Calu3 (cell line): Measurements from ENCODE around the gene ALK. TPM values are rescaled to one million over a fixed set of nuclear protein-coding genes. Genes with fewer than 3 reads are reported as not detected.

Source experiments
- BruUV-seq: library from RNA; stranded (reverse); fragments of 400-500 nt; replicated peaks from 2 replicates; lab custom pipeline; 2021; lab: Mats Ljungman, UMichigan
- CTCF ChIA-PET: fragments of 300-600 bp; sonication (Branson Sonifier 250); formaldehyde crosslinking; loops from one replicate; lab custom pipeline; 2022; ENCODE audit warnings: antibody characterized with exemption; lab: Charles Lee
- DNase-seq: peaks from one replicate; pipeline ENCODE4 v3.0.0; 2022
- H3K27ac Mint-ChIP-seq: one replicate; pipeline ENCODE4 v1.8.0; 2022; ENCODE audit warnings: mixed read lengths; ENCODE audit not compliant: unreplicated experiment
- H3K27me3 Mint-ChIP-seq: one replicate; pipeline ENCODE4 v1.8.0; 2022; ENCODE audit warnings: mixed read lengths; ENCODE audit not compliant: unreplicated experiment
- H3K36me3 Mint-ChIP-seq: one replicate; pipeline ENCODE4 v1.8.0; 2022; ENCODE audit warnings: mild to moderate bottlenecking, moderate library complexity, mixed read lengths; ENCODE audit not compliant: insufficient read depth, unreplicated experiment
- H3K4me1 Mint-ChIP-seq: one replicate; pipeline ENCODE4 v1.8.0; 2022; ENCODE audit warnings: mild to moderate bottlenecking, low read depth, mixed read lengths; ENCODE audit not compliant: unreplicated experiment
- H3K4me3 Mint-ChIP-seq: one replicate; pipeline ENCODE4 v1.8.0; 2022; ENCODE audit warnings: mild to moderate bottlenecking, low read depth, moderate library complexity, mixed read lengths; ENCODE audit not compliant: unreplicated experiment
- H3K9me3 Mint-ChIP-seq: one replicate; pipeline ENCODE4 v1.8.0; 2022; ENCODE audit warnings: low read depth, mixed read lengths; ENCODE audit not compliant: unreplicated experiment
- intact Hi-C: fragments of 100-400 bp; cut with micrococcal nuclease; formaldehyde crosslinking; loops from one replicate; pipeline ENCODE4 v1.10.0; 2022; ENCODE audit not compliant: unreplicated experiment
- total RNA-seq: library from RNA; stranded (reverse); gene quantifications from 2 replicates; pipeline ENCODE4 v1.2.3, GENCODE V29; 2022
- TF ChIP-seq, protein P1 (sequence below): fragments of 200-600 bp; IDR thresholded peaks from one replicate; pipeline ENCODE4 v1.8.0; 2022; ENCODE audit warnings: antibody characterized with exemption; ENCODE audit not compliant: unreplicated experiment

The ALK gene
- total RNA-seq, 1 experiment from 2014 or later: not detected

- no peak overlapping the region for H3K27ac Mint-ChIP-seq
- no TSS peak for BruUV-seq
- TF ChIP-seq, protein P1, sequence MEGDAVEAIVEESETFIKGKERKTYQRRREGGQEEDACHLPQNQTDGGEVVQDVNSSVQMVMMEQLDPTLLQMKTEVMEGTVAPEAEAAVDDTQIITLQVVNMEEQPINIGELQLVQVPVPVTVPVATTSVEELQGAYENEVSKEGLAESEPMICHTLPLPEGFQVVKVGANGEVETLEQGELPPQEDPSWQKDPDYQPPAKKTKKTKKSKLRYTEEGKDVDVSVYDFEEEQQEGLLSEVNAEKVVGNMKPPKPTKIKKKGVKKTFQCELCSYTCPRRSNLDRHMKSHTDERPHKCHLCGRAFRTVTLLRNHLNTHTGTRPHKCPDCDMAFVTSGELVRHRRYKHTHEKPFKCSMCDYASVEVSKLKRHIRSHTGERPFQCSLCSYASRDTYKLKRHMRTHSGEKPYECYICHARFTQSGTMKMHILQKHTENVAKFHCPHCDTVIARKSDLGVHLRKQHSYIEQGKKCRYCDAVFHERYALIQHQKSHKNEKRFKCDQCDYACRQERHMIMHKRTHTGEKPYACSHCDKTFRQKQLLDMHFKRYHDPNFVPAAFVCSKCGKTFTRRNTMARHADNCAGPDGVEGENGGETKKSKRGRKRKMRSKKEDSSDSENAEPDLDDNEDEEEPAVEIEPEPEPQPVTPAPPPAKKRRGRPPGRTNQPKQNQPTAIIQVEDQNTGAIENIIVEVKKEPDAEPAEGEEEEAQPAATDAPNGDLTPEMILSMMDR: no peak
- intact Hi-C loops: no loop called here
- CTCF ChIA-PET: no interaction called here
- no peaks in the 10 kb centered on the region for H3K4me1 Mint-ChIP-seq
- DNase-seq: no peak
- H3K27me3 Mint-ChIP-seq: peaks cover 94% of the 10 kb centered on the region
- H3K4me3 Mint-ChIP-seq: no peak overlapping the region
- no peaks in the 10 kb centered on the region for H3K9me3 Mint-ChIP-seq
- no peaks in the 10 kb centered on the region for H3K36me3 Mint-ChIP-seq
These were observed 386.2 kb downstream of the ALK start for GRCh38 chr2:29535188-29535587.

DNA sequence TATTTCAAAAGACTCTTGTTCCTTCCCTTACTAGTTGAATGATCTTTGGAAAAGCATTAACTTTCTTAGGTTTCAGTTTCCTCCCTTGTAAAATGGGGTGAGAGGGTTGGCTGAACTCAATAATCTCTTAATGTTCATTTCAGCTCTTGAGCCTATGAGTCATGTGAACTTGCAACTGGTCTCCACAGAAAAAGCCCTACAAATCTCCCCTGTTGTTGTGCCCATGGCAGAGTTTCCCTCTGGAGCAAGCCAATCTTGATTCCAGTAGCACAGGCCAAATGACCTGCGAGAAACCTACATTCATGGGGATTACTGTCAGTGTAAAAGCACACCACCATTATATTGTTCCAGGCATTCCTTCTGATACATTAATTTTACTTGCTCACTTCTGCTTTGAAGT lies 388.9 kb downstream of the ALK start:
- Mint-ChIP-seq H3K27me3 (peaks cover 92% of the 10 kb centered on the region), H3K27ac (no peak overlapping the region), H3K4me1 (no peaks in the 10 kb centered on the region), H3K9me3 (no peaks in the 10 kb centered on the region), H3K36me3 (no peaks in the 10 kb centered on the region), H3K4me3 (no peak overlapping the region)
- no peak for DNase-seq
- TF ChIP-seq, protein P1: no peak
- no TSS peak for BruUV-seq
- CTCF ChIA-PET: no interaction called here
- intact Hi-C loops: no loop called here

GRCh38 chr2:29531626-29532025 lies 389.8 kb downstream of the ALK start:
- CTCF ChIA-PET: no interaction called here
- intact Hi-C loops: no loop called here
- no peak for DNase-seq
- TF ChIP-seq, protein P1: no peak
- Mint-ChIP-seq H3K27me3 (peaks cover 88% of the 10 kb centered on the region), H3K4me1 (no peaks in the 10 kb centered on the region), H3K36me3 (no peaks in the 10 kb centered on the region), H3K4me3 (no peak overlapping the region), H3K9me3 (no peaks in the 10 kb centered on the region), H3K27ac (no peak overlapping the region)
- no TSS peak for BruUV-seq

- Mint-ChIP-seq H3K4me3 (no peak overlapping the region), H3K9me3 (no peaks in the 10 kb centered on the region), H3K4me1 (no peaks in the 10 kb centered on the region), H3K27me3 (peaks cover 84% of the 10 kb centered on the region), H3K36me3 (no peaks in the 10 kb centered on the region), H3K27ac (no peak overlapping the region)
- CTCF ChIA-PET: no interaction called here
- TF ChIP-seq, protein P1: no peak
- intact Hi-C loops: no loop called here
- BruUV-seq: no TSS peak
- DNase-seq: no peak
These were observed 391.1 kb downstream of the ALK start for GRCh38 chr2:29530281-29530680.
